GM12878 (cell line): ENCODE results near the gene ABCC3. TPM values are rescaled to one million over a fixed set of nuclear protein-coding genes. Genes with fewer than 3 reads are reported as not detected.

Experiments
- ATAC-seq: fragments of 200-7000 bp; cut with Tn5 transposase; 3 replicates; pipeline ENCODE4 v1.9.1; 2020; ENCODE audit warnings: mild to moderate bottlenecking, moderate library complexity
- BruUV-seq: library from RNA; stranded (reverse); fragments of 400-500 nt; replicated peaks from 2 replicates; lab custom pipeline; 2021; lab: Mats Ljungman, UMichigan
- CTCF ChIA-PET: fragments of 300-600 bp; sonication (Branson Sonifier 250); formaldehyde crosslinking; extraction: SDS; loops from one replicate; lab custom pipeline; 2021; ENCODE audit warnings: inconsistent platforms; lab: Yijun Ruan, JAX
- POLR2A ChIA-PET: fragments of 350-600 bp; formaldehyde crosslinking; extraction: SDS; loops from one replicate; lab custom pipeline; 2021; ENCODE audit warnings: inconsistent platforms; lab: Charles Lee
- RAD21 ChIA-PET: fragments of 300-600 bp; sonication (Branson Sonifier 250); formaldehyde crosslinking; loops from one replicate; lab custom pipeline; 2023; ENCODE audit warnings: antibody characterized with exemption; ENCODE audit not compliant: unreplicated experiment; lab: Charles Lee
- SMC1A ChIA-PET: fragments of 300-600 bp; sonication (Branson Sonifier 250); formaldehyde crosslinking; loops from one replicate; lab custom pipeline; 2023; ENCODE audit not compliant: unreplicated experiment, uncharacterized antibody; lab: Charles Lee
- DNase-seq: peaks from one replicate; pipeline ENCODE4 v3.0.0-alpha.2; 2011; ENCODE audit warnings: low read depth, low spot score
- FAIRE-seq: peaks from 3 replicates; lab custom pipeline; 2011; peaks lifted over from hg19 to GRCh38; lab: Jason Lieb, UNC
- H2AFZ ChIP-seq: 2 replicates; pipeline ENCODE4 v1.6.0; 2011; ENCODE audit warnings: low read depth, low read length, control low read depth; ENCODE audit not compliant: control insufficient read depth
- H3K27ac ChIP-seq: 2 replicates; pipeline ENCODE4 v1.5.1; 2011; ENCODE audit warnings: control low read depth; ENCODE audit not compliant: control insufficient read depth, insufficient read depth
- H3K27me3 ChIP-seq, 2 experiments: replicated peaks in 1 of 2; 2 replicates each; pipeline versions ENCODE4 v1.6.0 to v1.6.1; 2011; ENCODE audit warnings: low read length in 1 of 2; ENCODE audit not compliant: control insufficient read depth in 2 of 2, insufficient read depth in 2 of 2
- H3K36me3 ChIP-seq, 2 experiments: 2 replicates each; pipeline ENCODE4 v1.5.1; 2011; ENCODE audit warnings: low read length in 1 of 2; ENCODE audit not compliant: control insufficient read depth in 2 of 2, insufficient read depth in 2 of 2
- H3K4me1 ChIP-seq: 2 replicates; pipeline ENCODE4 v1.6.1; 2011; ENCODE audit warnings: mild to moderate bottlenecking, low read length, moderate library complexity, mixed read lengths; ENCODE audit not compliant: control insufficient read depth, insufficient read depth
- H3K4me2 ChIP-seq: 2 replicates; pipeline ENCODE4 v1.6.0; 2011; ENCODE audit warnings: control low read depth; ENCODE audit not compliant: control insufficient read depth, insufficient read depth
- H3K4me3 ChIP-seq: fragments of 200-600 bp; sonication (generic); 2 replicates; pipeline ENCODE4 v1.5.1; 2016
- H3K79me2 ChIP-seq: 2 replicates; pipeline ENCODE4 v1.6.0; 2011; ENCODE audit warnings: low read length; ENCODE audit not compliant: control insufficient read depth, insufficient read depth
- H3K9ac ChIP-seq: 2 replicates; pipeline ENCODE4 v1.8.0; 2011; ENCODE audit warnings: low read length, control low read depth, mixed read lengths; ENCODE audit not compliant: control insufficient read depth, insufficient read depth
- H3K9me3 ChIP-seq: replicated peaks from 3 replicates; pipeline ENCODE4 v1.5.1; 2011; ENCODE audit warnings: mild to moderate bottlenecking, low read length; ENCODE audit not compliant: control insufficient read depth, insufficient read depth
- H4K20me1 ChIP-seq: 2 replicates; pipeline ENCODE4 v1.6.0; 2011; ENCODE audit not compliant: control insufficient read depth, insufficient read depth
- IKZF1 ChIP-seq: fragments of 450-650 bp; conservative IDR thresholded peaks from 2 replicates; pipeline ENCODE4 v1.6.1; 2017; ENCODE audit warnings: antibody characterized with exemption, mild to moderate bottlenecking
- IRF3 ChIP-seq: fragments of 450-650 bp; IDR thresholded peaks from 2 replicates; pipeline ENCODE4 v1.6.1; 2014; ENCODE audit warnings: mild to moderate bottlenecking
- KLF5 ChIP-seq: fragments of 450-650 bp; IDR thresholded peaks from 2 replicates; pipeline ENCODE4 v1.6.1; 2014; ENCODE audit warnings: mild to moderate bottlenecking; ENCODE audit not compliant: partially characterized antibody
- MYC ChIP-seq: IDR thresholded peaks from 2 replicates; pipeline ENCODE4 v1.6.1; 2011; ENCODE audit warnings: mild to moderate bottlenecking, low read length, moderate library complexity, inconsistent platforms; ENCODE audit not compliant: insufficient read depth, insufficient replicate concordance, insufficient read length, severe bottlenecking
- SMAD5 ChIP-seq: IDR thresholded peaks from 2 replicates; pipeline ENCODE4 v1.6.1; 2016; ENCODE audit warnings: antibody characterized with exemption, low read depth
- SMC3 ChIP-seq: IDR thresholded peaks from 2 replicates; pipeline ENCODE4 v1.6.1; 2011; ENCODE audit warnings: low read length, improper control_type of control experiment, borderline replicate concordance
- SREBF2 ChIP-seq: IDR thresholded peaks from 2 replicates; pipeline ENCODE4 v1.6.1; 2012; ENCODE audit warnings: mild to moderate bottlenecking, low read length
- TCF3 ChIP-seq: IDR thresholded peaks from 2 replicates; pipeline ENCODE4 v1.6.1; 2012; ENCODE audit warnings: low read depth, mild to moderate bottlenecking, low read length, borderline replicate concordance; ENCODE audit not compliant: insufficient read depth
- ZBED1 ChIP-seq: IDR thresholded peaks from 2 replicates; pipeline ENCODE4 v1.6.1; 2016; ENCODE audit warnings: borderline replicate concordance
- WGBS: methylation state at CpG from one replicate; pipeline ENCODE4 v1.1.6; 2016; ENCODE audit warnings: low lambda C conversion rate; ENCODE audit not compliant: insufficient replicate concordance, insufficient coverage; ENCODE audit errors: missing lambda C conversion rate; 5-methylcytosine and 5-hydroxymethylcytosine counted together
- in situ Hi-C: fragments of 300-500 bp; cut with MboI; formaldehyde crosslinking; loops from 9 replicates; pipeline ENCODE4 v1.14.3; 2018; ENCODE audit warnings: mixed read lengths
- intact Hi-C: fragments of 100-400 bp; cut with micrococcal nuclease; formaldehyde crosslinking; loops from one replicate; pipeline ENCODE4 v1.14.2; 2022; ENCODE audit not compliant: unreplicated experiment
- polyA plus RNA-seq, 11 experiments: library from polyadenylated mRNA; depleted of rRNA in 4 of 11; unstranded in 6 of 11; stranded (reverse) in 5 of 11; fragments of >200 nt; fragmentation: Nextera tagmentation in 4 of 11; fragmentation: Illumina TruSeq in 1 of 11; extraction: Ambion mirVana in 4 of 11; extraction: Trizol in 1 of 11; gene quantifications; 1 replicate in 1 of 11; 2 replicates in 10 of 11; pipeline versions ENCODE4 v1.2.1 to v1.2.3, GENCODE V29; 2011 to 2016; ENCODE audit warnings: inconsistent platforms in 2 of 11, missing spikeins in 2 of 11, low read depth in 1 of 11
- total RNA-seq, 4 experiments: library from RNA; depleted of rRNA in 3 of 4; stranded (reverse); fragments of >200 nt in 3 of 4; fragmentation: Illumina TruSeq in 1 of 4; extraction: Trizol in 1 of 4; gene quantifications; 2 replicates each; pipeline versions ENCODE4 v1.2.1 to v1.2.3, GENCODE V29; 2013 to 2021
- TF ChIP-seq, protein P1 (sequence below), 3 experiments: IDR thresholded peaks in 2 of 3; conservative IDR thresholded peaks in 1 of 3; 2 replicates each; pipeline ENCODE4 v1.5.1; 2011; ENCODE audit warnings: low read depth in 3 of 3, low read length in 3 of 3, mild to moderate bottlenecking in 3 of 3, control low read depth in 2 of 3, moderate library complexity in 2 of 3, inconsistent platforms in 1 of 3, mixed read lengths in 1 of 3; ENCODE audit not compliant: control insufficient read depth in 2 of 3, insufficient read depth in 1 of 3; ENCODE audit errors: extremely low read depth in 1 of 3

The ABCC3 gene
- total and polyA plus RNA-seq, 10 of the 15 experiments (the other 5 are each of a cell fraction or from before 2014, with no cell fraction given) = 0.21 to 2.3 (median 0.71) TPM; not detected in 6

DNA sequence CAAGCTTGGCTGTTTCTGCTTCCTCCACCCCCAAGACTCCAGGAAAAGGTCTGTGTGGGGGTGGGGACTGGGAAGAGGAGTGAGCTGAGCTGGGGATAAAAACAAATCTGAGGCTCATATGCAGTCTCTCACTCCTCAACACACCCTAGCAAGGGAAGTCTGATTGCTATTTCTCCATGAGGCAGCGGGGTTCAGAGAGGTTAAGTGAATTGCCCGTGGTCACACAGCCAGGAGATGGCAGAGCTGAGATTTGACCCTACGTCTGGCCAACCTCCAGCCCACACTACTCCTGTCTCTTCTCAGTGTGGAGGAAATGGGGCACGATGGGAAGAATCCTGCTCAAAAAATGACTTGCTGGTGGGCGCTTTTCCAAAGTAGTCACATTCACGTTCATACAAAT, 4.8 kb upstream of the ABCC3 start:
- intact Hi-C loops = loop anchor here (1.0 kb wide), 1 partner anchor 65 kb away; no protein-coding TSS in a partner anchor
- in situ Hi-C loops = loop anchor here (5.0 to 10.0 kb wide), 2 partner anchors 88 to 145 kb away; no protein-coding TSS in a partner anchor
- Histone ChIP-seq H3K4me3 (no peak overlapping the region), H3K9me3 (no peaks in the 10 kb centered on the region), H3K36me3 (no peaks in the 10 kb centered on the region), H2AFZ (no peak overlapping the region), H4K20me1 (no peaks in the 10 kb centered on the region), H3K27me3 (peaks cover 0 to 1% of the 10 kb centered on the region in 2 experiments; a peak in 2 of 4 replicates), H3K79me2 (no peaks in the 10 kb centered on the region; the same call in 1 of the 2 replicates), H3K9ac (no peak overlapping the region), H3K4me2 (no peak overlapping the region), H3K27ac (no peak overlapping the region), H3K4me1 (peaks cover 11% of the 10 kb centered on the region)
- ChIA-PET POLR2A (interaction anchor here (0.6 to 1.3 kb wide), 2 partner anchors 67 to 150 kb away, joined by 4 read pairs; no protein-coding TSS in a partner anchor), SMC1A (interaction anchor here (0.6 to 6.8 kb wide), 8 partner anchors 21 to 133 kb away, joined by 3 to 90 read pairs (median 6); no protein-coding TSS in a partner anchor), CTCF (interaction anchor here (0.7 to 17.1 kb wide), 18 partner anchors 7 to 147 kb away, joined by 3 to 211 read pairs (median 4); partner anchors contain the start of genes ABCC3 and SPATA20), RAD21 (interaction anchor here (0.5 to 3.8 kb wide), 4 partner anchors 66 to 483 kb away, joined by 3 to 34 read pairs (median 5); no protein-coding TSS in a partner anchor)
- TF ChIP-seq SMAD5 = no peak
- TF ChIP-seq SREBF2 = no peak
- TF ChIP-seq ZBED1 = no peak
- WGBS = 2% methylated on average over 6 of the region's 6 CpGs
- no TSS peak for BruUV-seq
- ATAC-seq (no peak), FAIRE-seq (no peak), DNase-seq (no peak)

DNA sequence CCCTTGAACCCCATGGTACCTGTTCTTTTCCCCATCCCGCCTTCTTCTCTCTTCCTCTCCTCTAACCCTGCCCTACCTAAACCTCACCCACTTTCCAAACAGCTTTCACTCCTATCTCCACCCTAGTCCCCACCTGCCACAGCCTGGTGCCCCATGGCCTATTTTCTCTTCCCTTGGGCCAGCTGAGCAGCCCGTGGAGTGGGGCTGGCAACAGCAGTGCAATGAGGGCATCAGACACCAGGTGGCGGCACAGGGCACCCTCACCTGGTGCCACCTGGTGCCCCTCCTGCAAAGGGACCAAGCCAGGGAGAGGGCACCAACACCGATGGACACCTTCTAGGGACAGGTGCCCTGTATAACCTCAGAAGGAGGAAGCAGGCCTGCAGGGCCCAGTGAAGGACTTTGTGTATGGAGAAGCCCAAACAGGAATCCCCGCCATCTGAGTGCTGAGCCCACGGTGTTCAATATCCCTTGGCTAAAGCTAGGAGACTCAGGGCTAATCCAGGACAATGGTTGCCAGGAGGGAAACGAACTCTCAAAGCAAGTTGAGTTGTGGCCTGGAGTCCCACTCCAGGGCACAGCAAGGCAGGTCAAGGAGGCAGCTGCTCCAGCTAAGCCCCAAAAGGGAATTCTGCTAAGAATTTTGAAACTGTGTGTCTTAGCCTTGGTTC, 4.0 kb upstream of the ABCC3 start:
- H3K27ac ChIP-seq = no peak overlapping the region
- ChIA-PET CTCF (interaction anchor here (0.6 to 17.1 kb wide), 21 partner anchors 8 to 211 kb away, joined by 3 to 211 read pairs (median 4); partner anchors contain the start of genes ABCC3 and SPATA20), RAD21 (interaction anchor here (0.9 to 3.8 kb wide), 6 partner anchors 10 to 232 kb away, joined by 3 to 34 read pairs (median 4); no protein-coding TSS in a partner anchor), POLR2A (interaction anchor here (0.6 to 1.4 kb wide), 4 partner anchors 10 to 149 kb away, joined by 3 to 5 read pairs (median 4); no protein-coding TSS in a partner anchor), SMC1A (interaction anchor here (0.6 to 6.8 kb wide), 7 partner anchors 20 to 132 kb away, joined by 3 to 90 read pairs (median 6); no protein-coding TSS in a partner anchor)
- no peak for FAIRE-seq
- 43% methylated on average over 7 of the region's 7 CpGs for WGBS
- in situ Hi-C loops (no loop called here), intact Hi-C loops (loop anchor here (1.0 kb wide), 1 partner anchor 65 kb away; no protein-coding TSS in a partner anchor)
- no peak overlapping the region for H2AFZ ChIP-seq
- no peaks in the 10 kb centered on the region; the same call in 1 of the 2 replicates for H3K79me2 ChIP-seq
- ATAC-seq = peak; percentile 42
- H3K36me3 ChIP-seq = no peaks in the 10 kb centered on the region
- DNase-seq = no peak
- no peaks in the 10 kb centered on the region for H3K9me3 ChIP-seq
- H3K4me3 ChIP-seq = no peak overlapping the region
- no peak overlapping the region for H3K9ac ChIP-seq
- H4K20me1 ChIP-seq = no peaks in the 10 kb centered on the region
- BruUV-seq = no TSS peak
- peaks cover 11% of the 10 kb centered on the region for H3K4me1 ChIP-seq
- peaks cover 0 to 1% of the 10 kb centered on the region in 2 experiments; a peak in 3 of 4 replicates for H3K27me3 ChIP-seq
- no peak overlapping the region for H3K4me2 ChIP-seq
- TF ChIP-seq KLF5 (no peak), IRF3 (no peak), TCF3 (0 out of 2 replicates have a peak, but pooled peaks have one; percentile 73), SMC3 (peak; percentile 57; the same call in 1 of the 2 replicates), MYC (no peak), IKZF1 (0 out of 2 replicates have a peak, but pooled peaks have one; percentile 30)
- TF ChIP-seq, protein P1, sequence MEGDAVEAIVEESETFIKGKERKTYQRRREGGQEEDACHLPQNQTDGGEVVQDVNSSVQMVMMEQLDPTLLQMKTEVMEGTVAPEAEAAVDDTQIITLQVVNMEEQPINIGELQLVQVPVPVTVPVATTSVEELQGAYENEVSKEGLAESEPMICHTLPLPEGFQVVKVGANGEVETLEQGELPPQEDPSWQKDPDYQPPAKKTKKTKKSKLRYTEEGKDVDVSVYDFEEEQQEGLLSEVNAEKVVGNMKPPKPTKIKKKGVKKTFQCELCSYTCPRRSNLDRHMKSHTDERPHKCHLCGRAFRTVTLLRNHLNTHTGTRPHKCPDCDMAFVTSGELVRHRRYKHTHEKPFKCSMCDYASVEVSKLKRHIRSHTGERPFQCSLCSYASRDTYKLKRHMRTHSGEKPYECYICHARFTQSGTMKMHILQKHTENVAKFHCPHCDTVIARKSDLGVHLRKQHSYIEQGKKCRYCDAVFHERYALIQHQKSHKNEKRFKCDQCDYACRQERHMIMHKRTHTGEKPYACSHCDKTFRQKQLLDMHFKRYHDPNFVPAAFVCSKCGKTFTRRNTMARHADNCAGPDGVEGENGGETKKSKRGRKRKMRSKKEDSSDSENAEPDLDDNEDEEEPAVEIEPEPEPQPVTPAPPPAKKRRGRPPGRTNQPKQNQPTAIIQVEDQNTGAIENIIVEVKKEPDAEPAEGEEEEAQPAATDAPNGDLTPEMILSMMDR (IDR thresholded peaks at IDR 0.05 in 2 of 3, conservative IDR thresholded peaks at IDR 0.05 in 1 of 3; ENCODE audit: control insufficient read depth in 2 of 3, extremely low read depth in 1 of 3, insufficient read depth in 1 of 3, low read depth in 3 of 3, low read length in 3 of 3) = peak; percentile 77 to 88 (median 79)
